Lower leg skin (tissue), 3 donors: ENCODE data around the gene ZNF821.

Experiments
- POLR2A ChIP-seq, 2 donors: fragments of 450-650 bp; IDR thresholded peaks; one replicate each; pipeline ENCODE4 v1.6.1; 2016 to 2017; ENCODE audit warnings: antibody characterized with exemption in 2 of 2, mild to moderate bottlenecking in 1 of 2, moderate library complexity in 1 of 2
- TF ChIP-seq, protein P1 (sequence below), 3 donors: fragments of 450-650 bp; IDR thresholded peaks; one replicate each; pipeline ENCODE4 v1.5.1; 2016; ENCODE audit warnings: antibody characterized with exemption in 3 of 3, mild to moderate bottlenecking in 3 of 3, moderate library complexity in 2 of 3

DNA sequence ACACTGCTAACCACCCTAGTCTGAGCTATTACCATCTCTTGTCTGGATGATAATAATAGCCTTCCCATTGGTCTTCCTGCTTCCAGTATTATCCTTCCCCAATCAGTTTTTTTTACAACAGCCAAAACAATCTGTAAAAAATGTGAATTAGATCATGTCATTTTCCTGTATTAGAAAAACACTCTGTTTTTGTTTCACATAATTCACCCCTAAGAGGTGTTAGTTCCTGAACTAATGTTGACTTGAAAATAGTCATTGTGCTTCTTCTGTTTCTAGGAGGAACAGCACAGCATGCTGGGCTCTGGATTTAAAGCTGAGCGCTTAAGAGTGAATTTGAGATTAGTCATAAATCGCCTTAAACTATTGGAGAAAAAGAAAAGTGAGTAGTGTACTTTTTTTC is 31.4 kb upstream of the ZNF821 start:
- TF ChIP-seq, protein P1, sequence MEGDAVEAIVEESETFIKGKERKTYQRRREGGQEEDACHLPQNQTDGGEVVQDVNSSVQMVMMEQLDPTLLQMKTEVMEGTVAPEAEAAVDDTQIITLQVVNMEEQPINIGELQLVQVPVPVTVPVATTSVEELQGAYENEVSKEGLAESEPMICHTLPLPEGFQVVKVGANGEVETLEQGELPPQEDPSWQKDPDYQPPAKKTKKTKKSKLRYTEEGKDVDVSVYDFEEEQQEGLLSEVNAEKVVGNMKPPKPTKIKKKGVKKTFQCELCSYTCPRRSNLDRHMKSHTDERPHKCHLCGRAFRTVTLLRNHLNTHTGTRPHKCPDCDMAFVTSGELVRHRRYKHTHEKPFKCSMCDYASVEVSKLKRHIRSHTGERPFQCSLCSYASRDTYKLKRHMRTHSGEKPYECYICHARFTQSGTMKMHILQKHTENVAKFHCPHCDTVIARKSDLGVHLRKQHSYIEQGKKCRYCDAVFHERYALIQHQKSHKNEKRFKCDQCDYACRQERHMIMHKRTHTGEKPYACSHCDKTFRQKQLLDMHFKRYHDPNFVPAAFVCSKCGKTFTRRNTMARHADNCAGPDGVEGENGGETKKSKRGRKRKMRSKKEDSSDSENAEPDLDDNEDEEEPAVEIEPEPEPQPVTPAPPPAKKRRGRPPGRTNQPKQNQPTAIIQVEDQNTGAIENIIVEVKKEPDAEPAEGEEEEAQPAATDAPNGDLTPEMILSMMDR (IDR thresholded peaks at IDR 0.05), result no peak
- TF ChIP-seq POLR2A (IDR thresholded peaks at IDR 0.05), result no peak
